Measurements from ENCODE around the gene TSC22D3.
"Not testable (repeated sequence)": the region's sequence is repeated elsewhere in the genome, so short reads cannot be mapped to it uniquely, and the experiment has no call there.

TSC22D3 gene

GRCh38 chrX:107775734-107776511 is at the start of gene TSC22D3:
TSC22D3 (minus strand) TSS chrX:107775787; CDS start chrX:107775419, 368 bp downstream.
- DNase-seq (ENCODE audit: low spot score), result peak; percentile 72

GRCh38 chrX:107823456-107823855 is 47.9 kb upstream of the TSC22D3 start:
- DNase-seq (ENCODE audit: low spot score), result no peak

GRCh38 chrX:107823042-107823441 is 47.5 kb upstream of the TSC22D3 start:
- DNase-seq (ENCODE audit: low spot score), result no peak

GRCh38 chrX:107818900-107819521 is 43.4 kb upstream of the TSC22D3 start:
- no peak for DNase-seq (ENCODE audit: low spot score)

GRCh38 chrX:107810053-107810452 is 34.5 kb upstream of the TSC22D3 start:
- not testable (repeated sequence) for DNase-seq (ENCODE audit: low spot score)

- DNase-seq (ENCODE audit: low spot score), result no peak
These were observed 29.6 kb upstream of the TSC22D3 start for GRCh38 chrX:107805179-107805578.

GRCh38 chrX:107804427-107804826 is 28.8 kb upstream of the TSC22D3 start:
- no peak for DNase-seq (ENCODE audit: low spot score)

- DNase-seq (ENCODE audit: low spot score), result no peak
These were observed 12.2 kb upstream of the TSC22D3 start for GRCh38 chrX:107787827-107788226.

- no peak for DNase-seq (ENCODE audit: low spot score)
These were observed 4.9 kb upstream of the TSC22D3 start for GRCh38 chrX:107780525-107780924.

GRCh38 chrX:107777536-107777832 is 1.9 kb upstream of the TSC22D3 start, which contains the start of gene NCBP2L:
NCBP2L (plus strand) TSS chrX:107777733; CDS start chrX:107794221, 16,488 bp downstream.
- DNase-seq (ENCODE audit: low spot score), result no peak

- DNase-seq (ENCODE audit: low spot score), result peak; percentile 57
These were observed 1.3 kb upstream of the TSC22D3 start for GRCh38 chrX:107776649-107777535.

GRCh38 chrX:107775000-107775733 is 420 bp downstream of the TSC22D3 start:
- DNase-seq (ENCODE audit: low spot score), result peak; percentile 23

GRCh38 chrX:107773906-107774435 is 1.6 kb downstream of the TSC22D3 start:
- no peak for DNase-seq (ENCODE audit: low spot score)

GRCh38 chrX:107773206-107773605 is 2.4 kb downstream of the TSC22D3 start:
- DNase-seq (ENCODE audit: low spot score), result no peak

GRCh38 chrX:107769581-107770317 is 5.8 kb downstream of the TSC22D3 start:
- DNase-seq (ENCODE audit: low spot score), result no peak

GRCh38 chrX:107768051-107768450 is 7.5 kb downstream of the TSC22D3 start:
- no peak for DNase-seq (ENCODE audit: low spot score)

GRCh38 chrX:107766470-107767150 is 9.0 kb downstream of the TSC22D3 start:
- DNase-seq (ENCODE audit: low spot score), result no peak

GRCh38 chrX:107764845-107765608 is 10.6 kb downstream of the TSC22D3 start:
- DNase-seq (ENCODE audit: low spot score), result no peak

- DNase-seq (ENCODE audit: low spot score), result no peak
These were observed 11.9 kb downstream of the TSC22D3 start for GRCh38 chrX:107763647-107764046.
